ENCODE measurements around the gene OPCML.

OPCML gene

DNA sequence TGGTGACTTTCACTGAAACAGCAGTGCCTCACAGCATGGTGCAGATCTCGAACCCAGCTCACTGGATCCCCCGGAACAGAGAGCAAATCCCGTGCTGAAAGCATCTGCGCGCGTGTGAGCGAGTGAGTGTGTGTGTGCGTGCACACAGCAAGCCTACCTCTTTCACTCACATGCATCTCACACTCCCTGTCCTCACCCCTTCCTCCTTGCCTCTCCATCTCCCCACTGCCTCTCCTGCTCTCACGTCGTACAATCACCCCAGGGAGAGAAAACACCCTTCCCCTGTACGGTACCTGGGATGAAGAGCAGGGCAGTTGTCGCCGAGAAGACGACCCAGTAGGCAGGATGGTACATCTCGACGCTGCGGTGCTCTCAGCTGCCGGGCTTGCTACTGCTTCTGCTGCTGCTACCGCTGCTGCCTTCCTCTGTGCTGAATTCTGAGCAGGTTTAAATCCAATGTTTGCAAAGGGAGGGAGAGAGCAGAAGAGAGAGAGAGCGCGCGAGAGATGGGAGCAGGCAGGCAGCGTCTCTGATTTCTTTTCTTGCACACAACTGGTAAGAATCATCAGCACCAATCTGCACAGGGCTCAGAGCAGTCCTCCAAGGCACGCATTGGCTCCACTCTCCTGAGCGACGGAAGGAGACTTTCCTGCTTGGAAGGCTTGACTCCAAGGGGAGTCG is at the start of gene OPCML:
Gene OPCML (minus strand): TSS at position 531 of the 681 bp plus-strand sequence.
- H3K36me3 ChIP-seq: no peaks in the 10 kb centered on the region
- H3K9me3 ChIP-seq: no peaks in the 10 kb centered on the region
- TF ChIP-seq, protein P1, sequence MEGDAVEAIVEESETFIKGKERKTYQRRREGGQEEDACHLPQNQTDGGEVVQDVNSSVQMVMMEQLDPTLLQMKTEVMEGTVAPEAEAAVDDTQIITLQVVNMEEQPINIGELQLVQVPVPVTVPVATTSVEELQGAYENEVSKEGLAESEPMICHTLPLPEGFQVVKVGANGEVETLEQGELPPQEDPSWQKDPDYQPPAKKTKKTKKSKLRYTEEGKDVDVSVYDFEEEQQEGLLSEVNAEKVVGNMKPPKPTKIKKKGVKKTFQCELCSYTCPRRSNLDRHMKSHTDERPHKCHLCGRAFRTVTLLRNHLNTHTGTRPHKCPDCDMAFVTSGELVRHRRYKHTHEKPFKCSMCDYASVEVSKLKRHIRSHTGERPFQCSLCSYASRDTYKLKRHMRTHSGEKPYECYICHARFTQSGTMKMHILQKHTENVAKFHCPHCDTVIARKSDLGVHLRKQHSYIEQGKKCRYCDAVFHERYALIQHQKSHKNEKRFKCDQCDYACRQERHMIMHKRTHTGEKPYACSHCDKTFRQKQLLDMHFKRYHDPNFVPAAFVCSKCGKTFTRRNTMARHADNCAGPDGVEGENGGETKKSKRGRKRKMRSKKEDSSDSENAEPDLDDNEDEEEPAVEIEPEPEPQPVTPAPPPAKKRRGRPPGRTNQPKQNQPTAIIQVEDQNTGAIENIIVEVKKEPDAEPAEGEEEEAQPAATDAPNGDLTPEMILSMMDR (IDR thresholded peaks at IDR 0.05): no peak
- H3K27ac ChIP-seq: no peak within 1 kb of the TSS
- peaks cover 43% of the 10 kb centered on the region for H3K27me3 ChIP-seq
- no peak within 1 kb of the TSS for H3K4me3 ChIP-seq (ENCODE audit: low read depth in 1 of 2, low read length in 1 of 2)
- no peaks in the 10 kb centered on the region for H3K4me1 ChIP-seq (ENCODE audit: control insufficient read depth in 1 of 2, insufficient read depth in 1 of 2, low read depth in 1 of 2, low read length in 1 of 2)

DNA sequence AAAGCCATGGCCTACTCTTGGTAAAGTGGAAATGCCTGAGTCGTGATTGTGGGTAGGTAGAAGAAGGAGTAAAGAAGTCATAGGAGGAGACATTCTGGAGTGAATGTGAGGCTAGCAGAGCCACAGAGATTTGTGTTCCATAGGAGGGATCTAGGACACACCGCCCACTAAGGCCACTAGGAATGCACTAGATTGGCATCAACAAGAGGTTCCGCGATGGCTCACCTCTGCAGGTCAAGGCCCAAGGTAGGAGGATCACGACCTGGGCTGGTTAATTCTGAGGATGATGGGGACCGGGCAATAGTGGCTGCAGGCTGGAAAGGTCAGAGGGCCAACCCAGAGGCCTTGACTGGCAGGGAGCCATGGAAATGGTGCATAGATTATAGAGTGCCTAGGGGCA is 48.8 kb upstream of the OPCML start:
- Histone ChIP-seq H3K4me3 (ENCODE audit: low read depth in 1 of 2, low read length in 1 of 2) (no peak overlapping the region), H3K9me3 (no peaks in the 10 kb centered on the region), H3K27ac (no peak overlapping the region), H3K4me1 (ENCODE audit: control insufficient read depth in 1 of 2, insufficient read depth in 1 of 2, low read depth in 1 of 2, low read length in 1 of 2) (no peaks in the 10 kb centered on the region), H3K27me3 (no peaks in the 10 kb centered on the region), H3K36me3 (no peaks in the 10 kb centered on the region)
- TF ChIP-seq, protein P1 (IDR thresholded peaks at IDR 0.05): no peak

DNA sequence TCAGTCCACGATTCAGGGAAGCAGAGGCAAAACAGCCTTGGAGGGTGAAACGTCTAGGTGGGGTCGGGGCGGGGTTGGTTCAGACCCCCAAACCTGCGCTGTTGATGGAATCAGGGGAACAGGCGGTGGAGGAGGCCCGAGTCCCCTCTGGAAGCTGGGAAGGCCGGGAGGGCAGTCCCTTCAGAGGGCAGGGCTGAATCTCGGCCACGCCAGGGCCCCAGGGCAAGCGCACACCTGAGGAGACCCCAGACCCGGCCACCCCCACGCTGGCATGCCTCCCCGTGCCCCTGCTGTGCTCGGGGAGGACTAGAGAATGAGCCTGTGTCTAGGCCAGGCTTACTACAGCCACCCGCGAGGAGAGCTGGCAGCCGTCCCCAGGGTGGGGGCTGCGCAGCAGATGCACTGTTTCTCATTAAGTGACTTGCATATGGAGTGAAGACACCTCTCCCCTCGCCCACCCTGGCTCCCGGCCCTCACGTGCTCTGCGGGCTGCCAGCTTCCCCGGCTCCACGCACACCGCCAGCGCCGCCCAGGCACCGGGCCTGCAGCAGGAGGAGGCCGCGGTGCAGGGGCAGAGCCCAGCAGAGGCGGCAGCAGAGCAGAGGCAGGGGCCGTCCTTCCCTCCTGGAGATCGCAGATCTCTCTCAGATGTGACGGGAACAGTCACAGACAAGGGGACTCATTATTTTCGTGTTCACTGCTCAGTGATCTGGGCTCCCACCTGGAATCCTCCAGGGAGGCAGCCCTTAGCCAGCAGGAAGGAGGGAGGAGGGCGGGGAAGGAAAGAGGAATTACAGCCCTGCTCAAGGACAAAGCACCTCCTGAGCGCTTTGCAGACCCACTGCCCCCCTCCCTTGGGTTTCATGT is 47.1 kb upstream of the OPCML start:
- TF ChIP-seq, protein P1 (IDR thresholded peaks at IDR 0.05): no peak
- Histone ChIP-seq H3K9me3 (no peaks in the 10 kb centered on the region), H3K4me3 (ENCODE audit: low read depth in 1 of 2, low read length in 1 of 2) (no peak overlapping the region), H3K36me3 (no peaks in the 10 kb centered on the region), H3K27ac (no peak overlapping the region), H3K27me3 (no peaks in the 10 kb centered on the region), H3K4me1 (ENCODE audit: control insufficient read depth in 1 of 2, insufficient read depth in 1 of 2, low read depth in 1 of 2, low read length in 1 of 2) (no peaks in the 10 kb centered on the region)

DNA sequence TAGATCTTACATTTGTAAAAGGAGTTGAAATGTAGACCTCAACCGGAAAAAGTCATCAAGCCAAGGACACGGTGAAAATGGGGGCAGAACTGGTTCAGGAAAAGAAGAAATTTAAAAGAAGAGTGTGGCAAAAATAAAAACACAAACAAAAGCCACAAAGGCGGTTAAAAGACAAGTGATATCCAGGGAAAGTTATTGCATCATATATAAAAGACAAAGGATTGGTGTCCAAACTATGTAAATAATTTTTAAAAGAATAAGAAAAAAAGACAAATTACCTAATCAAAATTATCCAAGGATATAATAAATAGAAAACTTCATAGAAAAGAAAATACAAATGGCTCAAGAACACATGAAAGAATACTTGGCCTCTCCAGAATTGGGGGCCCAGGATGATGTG is 45.1 kb upstream of the OPCML start:
- H3K4me3 ChIP-seq (ENCODE audit: low read depth in 1 of 2, low read length in 1 of 2): no peak overlapping the region
- H3K9me3 ChIP-seq: no peaks in the 10 kb centered on the region
- no peak overlapping the region for H3K27ac ChIP-seq
- no peaks in the 10 kb centered on the region for H3K27me3 ChIP-seq
- TF ChIP-seq, protein P1 (IDR thresholded peaks at IDR 0.05): no peak
- H3K4me1 ChIP-seq (ENCODE audit: control insufficient read depth in 1 of 2, insufficient read depth in 1 of 2, low read depth in 1 of 2, low read length in 1 of 2): no peaks in the 10 kb centered on the region
- H3K36me3 ChIP-seq: no peaks in the 10 kb centered on the region

DNA sequence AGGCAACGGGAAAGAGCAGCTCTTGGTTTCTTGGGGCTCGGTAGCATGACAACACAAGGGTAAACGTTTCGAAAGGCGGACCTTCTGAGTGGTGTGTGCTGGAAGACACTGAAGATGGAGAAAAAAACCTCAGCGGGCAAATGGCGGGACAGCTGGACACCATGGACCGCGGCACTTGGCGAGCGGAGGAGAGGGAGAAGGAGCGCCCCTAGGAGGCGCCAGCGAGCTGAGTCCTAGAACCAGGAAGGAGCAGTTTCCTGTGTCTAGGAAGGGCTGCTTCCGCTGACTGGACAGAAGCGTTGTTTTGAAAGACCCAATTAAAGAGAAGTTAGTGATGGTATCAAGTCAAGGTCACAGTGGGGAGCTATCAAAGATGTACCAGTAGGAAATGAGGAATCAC is 44.0 kb upstream of the OPCML start:
- TF ChIP-seq, protein P1 (IDR thresholded peaks at IDR 0.05): no peak
- Histone ChIP-seq H3K27ac (no peak overlapping the region), H3K27me3 (no peaks in the 10 kb centered on the region), H3K4me3 (ENCODE audit: low read depth in 1 of 2, low read length in 1 of 2) (no peak overlapping the region), H3K36me3 (no peaks in the 10 kb centered on the region), H3K4me1 (ENCODE audit: control insufficient read depth in 1 of 2, insufficient read depth in 1 of 2, low read depth in 1 of 2, low read length in 1 of 2) (no peaks in the 10 kb centered on the region), H3K9me3 (no peaks in the 10 kb centered on the region)
